Cardiac muscle cell (in vitro differentiated cells and primary cell): ENCODE data around the gene CUX1. TPM values are rescaled to one million over a fixed set of nuclear protein-coding genes. Genes with fewer than 3 reads are reported as not detected.

Experiments used
- DNase-seq, 2 donors: peaks; one replicate each; pipeline versions ENCODE4 v3.0.0 to v3.0.0-alpha.2; 2010 to 2017; ENCODE audit warnings: low read depth in 1 of 2, low spot score in 1 of 2
- H3K27ac ChIP-seq: fragments of 200-600 bp; sonication (generic); 2 replicates; pipeline ENCODE4 v1.5.1; 2016
- H3K27me3 ChIP-seq: fragments of 200-600 bp; sonication (generic); 2 replicates; pipeline ENCODE4 v1.6.0; 2016; ENCODE audit warnings: control low read depth
- H3K36me3 ChIP-seq: fragments of 200-600 bp; sonication (generic); 2 replicates; pipeline ENCODE4 v1.5.1; 2016; ENCODE audit warnings: control low read depth
- H3K4me1 ChIP-seq: fragments of 200-600 bp; sonication (generic); 2 replicates; pipeline ENCODE4 v1.8.1; 2017; ENCODE audit warnings: low read depth, mild to moderate bottlenecking, mixed run types
- H3K4me3 ChIP-seq: fragments of 200-600 bp; sonication (generic); 2 replicates; pipeline ENCODE4 v1.5.1; 2016; ENCODE audit warnings: mild to moderate bottlenecking
- H3K9me3 ChIP-seq: fragments of 200-600 bp; sonication (generic); 2 replicates; pipeline ENCODE4 v1.5.1; 2017; ENCODE audit warnings: low read depth, mild to moderate bottlenecking, control low read depth
- polyA plus RNA-seq: library from polyadenylated mRNA; unstranded; fragments of >200 nt; fragmentation: Nextera tagmentation; extraction: Ambion mirVana; gene quantifications from 2 replicates; pipeline ENCODE4 v1.2.1, GENCODE V29; 2016
- total RNA-seq: library from RNA; depleted of rRNA; stranded (reverse); fragments of >200 nt; gene quantifications from 2 replicates; pipeline ENCODE4 v1.2.3, GENCODE V29; 2016
- TF ChIP-seq, protein P1 (sequence below): IDR thresholded peaks from 2 replicates; pipeline ENCODE4 v1.5.1; 2012; ENCODE audit warnings: low read depth, mild to moderate bottlenecking, low read length

Gene CUX1
- total and polyA plus RNA-seq, 2 experiments from 2014 or later = 67.7 to 85.3 TPM

GRCh38 chr7:102319671-102320070 is 502.2 kb downstream of the CUX1 start:
- Histone ChIP-seq H3K27ac (no peak overlapping the region), H3K9me3 (no peaks in the 10 kb centered on the region), H3K4me1 (no peaks in the 10 kb centered on the region), H3K36me3 (no peaks in the 10 kb centered on the region), H3K27me3 (no peaks in the 10 kb centered on the region), H3K4me3 (no peak overlapping the region)
- DNase-seq = no peak
- TF ChIP-seq, protein P1, sequence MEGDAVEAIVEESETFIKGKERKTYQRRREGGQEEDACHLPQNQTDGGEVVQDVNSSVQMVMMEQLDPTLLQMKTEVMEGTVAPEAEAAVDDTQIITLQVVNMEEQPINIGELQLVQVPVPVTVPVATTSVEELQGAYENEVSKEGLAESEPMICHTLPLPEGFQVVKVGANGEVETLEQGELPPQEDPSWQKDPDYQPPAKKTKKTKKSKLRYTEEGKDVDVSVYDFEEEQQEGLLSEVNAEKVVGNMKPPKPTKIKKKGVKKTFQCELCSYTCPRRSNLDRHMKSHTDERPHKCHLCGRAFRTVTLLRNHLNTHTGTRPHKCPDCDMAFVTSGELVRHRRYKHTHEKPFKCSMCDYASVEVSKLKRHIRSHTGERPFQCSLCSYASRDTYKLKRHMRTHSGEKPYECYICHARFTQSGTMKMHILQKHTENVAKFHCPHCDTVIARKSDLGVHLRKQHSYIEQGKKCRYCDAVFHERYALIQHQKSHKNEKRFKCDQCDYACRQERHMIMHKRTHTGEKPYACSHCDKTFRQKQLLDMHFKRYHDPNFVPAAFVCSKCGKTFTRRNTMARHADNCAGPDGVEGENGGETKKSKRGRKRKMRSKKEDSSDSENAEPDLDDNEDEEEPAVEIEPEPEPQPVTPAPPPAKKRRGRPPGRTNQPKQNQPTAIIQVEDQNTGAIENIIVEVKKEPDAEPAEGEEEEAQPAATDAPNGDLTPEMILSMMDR = no peak

- no peak overlapping the region for H3K4me3 ChIP-seq
- H3K27ac ChIP-seq = no peak overlapping the region
- H3K9me3 ChIP-seq = no peaks in the 10 kb centered on the region
- H3K4me1 ChIP-seq = no peaks in the 10 kb centered on the region
- TF ChIP-seq, protein P1 = no peak
- no peaks in the 10 kb centered on the region for H3K36me3 ChIP-seq
- no peak for DNase-seq
- no peaks in the 10 kb centered on the region for H3K27me3 ChIP-seq
Observed at GRCh38 chr7:102320181-102320580, 502.8 kb downstream of the CUX1 start.

DNA sequence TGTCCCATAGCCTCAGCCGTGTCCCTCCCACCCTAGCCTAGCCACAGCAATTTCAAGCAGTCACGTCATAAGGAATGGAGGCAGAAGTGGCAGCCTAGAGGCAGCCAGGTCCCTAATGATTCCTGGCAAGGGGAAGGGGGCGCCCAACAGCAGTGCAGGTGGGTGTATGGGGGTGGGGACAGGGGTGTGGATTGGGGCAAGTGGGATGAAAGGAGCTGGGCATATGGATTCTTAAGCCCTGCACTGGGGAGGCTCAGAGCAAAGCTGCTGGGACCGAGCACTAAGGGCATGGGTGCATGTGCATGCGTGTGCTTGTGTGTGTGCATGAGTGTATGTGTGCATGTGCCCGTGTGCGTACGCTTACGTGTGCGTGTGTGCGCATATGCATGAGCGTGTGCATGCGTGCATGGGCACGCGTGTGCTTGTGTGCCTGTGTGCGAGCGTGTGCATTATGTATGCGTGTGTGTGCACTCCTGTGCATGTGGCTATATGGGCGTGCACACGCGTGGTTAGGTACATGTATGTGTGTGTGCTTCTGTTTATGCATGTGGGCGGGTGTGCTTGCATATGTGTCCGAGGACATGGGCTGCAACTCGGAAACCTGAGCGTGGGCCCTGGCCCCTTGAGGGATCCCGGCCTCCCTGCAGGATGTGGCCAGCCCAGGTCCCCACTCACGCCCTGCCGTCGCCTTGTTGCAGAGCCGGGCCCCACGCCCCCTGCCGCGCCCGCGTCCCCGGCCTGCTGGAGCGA is 503.4 kb downstream of the CUX1 start:
- no peak for DNase-seq
- Histone ChIP-seq H3K4me1 (no peaks in the 10 kb centered on the region), H3K9me3 (no peaks in the 10 kb centered on the region), H3K27me3 (no peaks in the 10 kb centered on the region), H3K27ac (no peak overlapping the region), H3K36me3 (no peaks in the 10 kb centered on the region), H3K4me3 (no peak overlapping the region)
- TF ChIP-seq, protein P1 = no peak

DNA sequence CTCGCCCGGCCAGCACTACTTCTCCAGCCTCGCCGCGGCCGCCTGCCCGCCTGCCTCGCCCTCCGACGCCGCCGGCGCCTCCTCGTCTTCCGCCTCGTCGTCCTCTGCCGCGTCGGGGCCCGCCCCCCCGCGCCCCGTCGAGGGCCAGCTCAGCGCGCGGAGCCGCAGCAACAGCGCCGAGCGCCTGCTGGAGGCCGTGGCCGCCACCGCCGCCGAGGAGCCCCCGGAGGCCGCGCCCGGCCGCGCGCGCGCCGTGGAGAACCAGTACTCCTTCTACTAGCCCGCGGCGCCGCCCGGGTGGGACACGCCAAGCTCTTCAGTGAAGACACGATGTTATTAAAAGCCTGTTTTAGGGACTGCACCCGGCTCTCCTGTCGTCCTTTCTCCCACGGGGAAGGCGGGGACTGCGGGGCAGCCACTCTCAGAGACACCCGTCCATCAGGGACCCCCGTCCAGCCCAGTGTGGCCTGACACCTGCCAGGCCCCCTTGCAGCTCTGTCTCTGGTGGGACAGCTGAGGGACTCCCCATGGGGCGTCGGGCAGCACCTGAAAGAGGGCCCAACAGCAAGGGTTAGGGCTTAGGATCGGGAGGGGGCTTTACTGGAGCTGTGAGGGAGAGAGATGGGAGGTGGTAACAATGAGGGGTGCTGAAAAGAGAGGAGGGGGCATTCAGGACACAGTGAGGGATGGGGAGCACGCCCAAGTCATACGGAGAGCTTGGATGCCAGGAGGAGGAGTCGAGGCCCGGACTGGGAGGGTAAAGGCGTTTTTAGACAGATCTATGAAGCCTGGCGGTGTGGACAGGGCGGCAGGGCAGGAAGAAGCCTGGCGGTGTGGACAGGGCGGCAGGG is 504.1 kb downstream of the CUX1 start:
- Histone ChIP-seq H3K4me1 (no peaks in the 10 kb centered on the region), H3K36me3 (no peaks in the 10 kb centered on the region), H3K27me3 (no peaks in the 10 kb centered on the region), H3K9me3 (no peaks in the 10 kb centered on the region), H3K27ac (no peak overlapping the region), H3K4me3 (no peak overlapping the region)
- TF ChIP-seq, protein P1 = no peak
- DNase-seq = peak in 1 of 2 donors; percentile 41

DNA sequence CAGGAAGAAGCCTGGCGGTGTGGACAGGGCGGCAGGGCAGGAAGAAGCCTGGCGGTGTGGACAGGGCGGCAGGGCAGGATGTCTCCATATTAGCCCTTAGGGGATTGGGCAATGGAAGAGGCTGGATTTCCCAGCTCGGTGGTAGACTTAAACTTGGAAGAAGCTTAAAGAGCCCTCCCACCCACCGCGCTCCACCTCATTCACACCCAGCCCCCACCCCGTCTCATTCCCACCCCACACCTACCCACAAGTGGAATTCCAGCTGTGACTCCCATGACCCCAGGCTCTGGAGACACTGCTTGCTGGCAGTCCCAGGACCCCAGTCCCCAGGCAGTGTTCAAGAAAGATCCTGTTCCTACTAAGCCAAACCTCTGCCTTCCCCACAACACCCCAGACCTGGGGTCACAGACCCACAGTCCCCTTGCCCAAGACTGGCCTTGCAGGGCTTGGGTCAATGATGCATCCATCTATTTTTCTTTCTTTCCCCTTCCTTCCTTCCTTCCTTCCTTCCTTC is 504.8 kb downstream of the CUX1 start:
- H3K27ac ChIP-seq = no peak overlapping the region
- no peaks in the 10 kb centered on the region for H3K36me3 ChIP-seq
- no peak overlapping the region for H3K4me3 ChIP-seq
- no peaks in the 10 kb centered on the region for H3K9me3 ChIP-seq
- TF ChIP-seq, protein P1 = no peak
- H3K27me3 ChIP-seq = no peaks in the 10 kb centered on the region
- H3K4me1 ChIP-seq = no peaks in the 10 kb centered on the region
- peak in 1 of 2 donors; percentile 21 for DNase-seq
